ENCODE data around the gene TMEM184A. TPM values are rescaled to one million over a fixed set of nuclear protein-coding genes. Genes with fewer than 3 reads are reported as not detected.

The TMEM184A gene
- total and polyA plus RNA-seq, 2 of the 8 experiments (the other 6 are each of a cell fraction or from before 2014, with no cell fraction given), result 1.8 to 2.1 TPM

GRCh38 chr7:1535701-1536454, 20.1 kb downstream of the TMEM184A start (continued):
- TF ChIP-seq CTCF (IDR thresholded peaks at IDR 0.05; ENCODE audit: control extremely low read depth in 1 of 3, insufficient read depth in 1 of 3, low read depth in 1 of 3, low read length in 3 of 3) (no peak), TAF1 (IDR thresholded peaks at IDR 0.05; ENCODE audit: low read depth, low read length) (no peak), TCF12 (IDR thresholded peaks at IDR 0.05; ENCODE audit: low read depth, low read length) (no peak), SAP30 (IDR thresholded peaks at IDR 0.05; ENCODE audit: insufficient read depth, insufficient replicate concordance, low read length) (no peak), CHD1 (IDR thresholded peaks at IDR 0.05; ENCODE audit: low read depth, low read length) (no peak)
